ENCODE measurements around the gene SIK1.
"Not testable (repeated sequence)": the region's sequence is repeated elsewhere in the genome, so short reads cannot be mapped to it uniquely, and the experiment has no call there.

Gene SIK1

DNA sequence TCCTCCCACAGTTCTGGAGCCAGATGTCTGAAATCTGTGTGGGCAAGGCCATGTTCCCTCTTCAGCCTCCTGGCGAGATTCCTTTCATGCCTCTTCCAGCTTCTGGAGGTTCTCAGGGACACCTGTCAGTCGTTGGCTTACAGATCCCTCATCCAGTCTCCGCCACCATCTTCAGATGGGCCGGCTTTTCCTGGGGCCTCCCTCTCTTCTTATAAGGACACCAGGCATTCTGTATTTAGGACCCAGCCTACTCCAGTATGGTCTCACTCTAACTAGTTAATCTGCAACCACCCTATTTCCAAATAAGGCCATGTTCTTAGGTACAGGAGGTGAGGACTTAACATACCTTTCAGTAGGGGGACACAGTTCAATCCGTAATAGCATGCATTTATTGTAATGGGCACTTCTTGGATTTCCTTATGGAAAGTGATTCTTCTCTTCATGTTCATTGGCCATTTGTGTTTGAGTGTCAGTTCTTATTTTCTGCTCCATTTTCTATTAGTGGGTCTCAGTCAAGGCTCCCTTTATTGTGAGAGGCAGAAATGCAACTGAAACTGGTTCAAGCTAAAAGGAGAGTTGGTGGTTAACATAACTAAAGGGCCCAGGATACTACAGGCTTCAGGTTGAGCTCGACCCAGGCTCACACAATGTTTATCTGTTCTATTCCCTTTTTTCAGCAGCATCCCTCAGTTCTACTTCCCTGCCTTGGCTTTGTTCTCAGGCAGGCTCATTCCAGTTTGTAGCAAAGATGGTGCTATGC, 12.6 kb upstream of the SIK1 start:
- DNase-seq = not testable (repeated sequence)

DNA sequence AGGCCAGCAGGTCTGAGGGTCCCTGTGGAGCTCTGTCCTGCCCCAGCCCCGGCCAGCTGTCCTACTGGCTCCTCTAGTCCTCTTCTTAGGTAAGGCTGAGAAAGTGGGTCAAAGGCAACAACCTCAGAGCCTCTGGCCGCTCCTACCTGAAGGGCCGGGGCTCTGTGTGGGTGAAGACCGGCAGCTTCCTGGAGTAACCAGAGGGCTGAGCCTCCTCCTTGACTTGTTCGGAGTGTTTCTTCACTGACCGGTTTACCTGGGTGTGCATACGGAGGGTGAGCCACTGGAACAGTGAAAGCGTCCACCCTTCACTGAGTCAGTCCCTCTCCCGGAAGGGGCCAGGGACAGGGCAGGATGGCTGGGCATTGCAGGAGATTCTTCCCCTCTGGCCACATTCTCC, 9.3 kb upstream of the SIK1 start:
- DNase-seq = not testable (repeated sequence)

DNA sequence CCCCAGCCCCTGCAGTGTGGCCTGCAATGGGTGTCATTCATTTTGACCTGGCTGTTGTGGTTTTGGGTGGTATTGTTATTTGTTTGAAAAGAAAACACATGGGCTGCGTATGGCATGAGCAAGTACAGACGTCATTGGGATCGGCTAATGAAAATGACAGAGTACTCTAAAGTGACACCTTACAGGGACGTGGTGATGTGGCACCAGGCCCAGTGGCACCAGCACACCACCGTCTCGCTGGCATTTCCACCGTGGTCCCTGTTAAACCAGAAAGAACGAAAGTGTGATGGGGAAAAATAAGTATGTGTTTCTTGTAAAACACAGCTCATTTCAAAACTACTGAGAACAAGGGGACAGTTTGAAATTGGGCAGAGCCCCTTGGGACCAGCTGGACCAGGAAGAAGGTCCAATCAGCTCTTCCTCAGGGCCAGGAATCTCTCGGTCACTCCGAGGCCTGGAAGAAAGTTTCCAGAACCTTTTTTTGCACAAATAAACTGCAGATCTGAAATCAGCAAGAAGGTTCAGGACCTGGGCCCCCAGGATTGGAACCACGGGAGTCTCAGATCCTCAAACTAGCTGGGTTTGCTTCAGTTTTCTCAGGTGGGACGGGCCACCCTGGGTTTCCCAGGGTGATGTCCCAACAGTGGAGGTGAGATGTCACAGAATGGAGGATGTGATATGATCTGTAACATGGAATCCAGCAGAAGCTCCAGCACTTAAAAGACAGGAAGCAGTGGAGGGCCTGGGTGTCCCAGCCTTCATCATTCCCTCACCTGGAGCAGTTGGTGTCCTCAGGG, 6.6 kb upstream of the SIK1 start:
- DNase-seq = not testable (repeated sequence)

DNA sequence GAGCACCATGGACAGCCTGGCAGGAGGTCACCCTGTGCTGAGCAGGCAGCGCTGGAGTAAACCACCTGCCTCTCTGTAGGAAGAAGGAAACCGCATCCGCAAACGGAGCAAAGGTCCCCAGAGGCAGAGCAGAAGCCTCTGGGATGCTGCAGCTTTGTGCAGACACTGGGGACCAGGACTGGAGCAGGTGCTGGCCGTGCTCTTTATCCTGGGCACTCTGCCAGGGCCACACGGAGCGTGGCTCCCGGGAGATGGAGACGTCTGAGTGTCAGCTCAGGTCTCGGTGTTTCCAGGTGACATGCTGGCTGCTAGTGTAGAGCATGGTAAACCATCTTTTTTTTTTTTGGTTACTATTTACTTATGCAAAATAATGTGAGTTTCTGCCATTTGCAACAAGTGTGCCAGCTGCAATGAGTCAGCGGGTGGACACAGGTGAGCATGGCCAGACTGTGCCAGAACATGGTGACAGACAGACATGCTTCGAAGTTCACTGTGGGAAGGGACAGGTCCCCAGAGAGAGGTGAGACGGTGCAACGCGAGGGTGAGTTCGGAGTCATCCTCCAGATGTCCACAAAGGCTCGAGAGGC, 4.0 kb upstream of the SIK1 start:
- not testable (repeated sequence) for DNase-seq

DNA sequence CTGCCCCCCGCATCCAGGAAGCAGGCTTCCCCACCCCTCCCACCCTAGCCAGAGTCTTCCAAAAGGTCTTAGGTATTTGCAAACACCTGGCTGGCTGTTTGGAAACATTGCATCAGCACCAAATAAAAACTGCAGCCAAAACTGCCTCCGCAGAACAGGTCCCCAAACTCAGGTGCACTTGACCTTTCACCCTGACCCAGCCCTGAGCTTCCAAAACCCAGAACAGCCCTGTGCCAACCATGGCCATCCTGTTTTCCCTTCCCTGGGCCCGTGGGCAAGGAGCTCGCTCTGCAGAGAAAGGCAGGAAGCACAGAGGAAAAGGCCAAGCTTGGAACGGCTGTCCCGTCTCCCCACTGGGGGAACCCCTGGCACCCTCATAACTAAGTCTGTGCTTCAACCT, 2.0 kb upstream of the SIK1 start:
- DNase-seq = not testable (repeated sequence)

DNA sequence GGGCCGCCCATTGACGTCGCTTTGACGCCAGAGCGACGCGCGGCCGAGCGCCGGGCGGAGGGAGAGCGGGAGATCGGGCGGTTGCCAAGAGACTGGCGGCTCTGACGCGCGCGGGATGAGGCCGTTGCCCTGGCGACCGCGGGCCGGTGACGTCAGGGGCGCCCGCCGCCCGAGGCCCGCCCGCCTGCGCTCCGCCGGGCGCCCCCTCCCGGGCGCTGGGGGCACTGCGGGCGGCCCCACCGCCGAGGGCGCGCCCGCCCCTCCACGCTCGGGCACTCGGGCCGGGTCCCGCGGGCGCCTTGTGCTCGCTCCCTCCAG, 270 bp upstream of the SIK1 start:
- not testable (repeated sequence) for DNase-seq

DNA sequence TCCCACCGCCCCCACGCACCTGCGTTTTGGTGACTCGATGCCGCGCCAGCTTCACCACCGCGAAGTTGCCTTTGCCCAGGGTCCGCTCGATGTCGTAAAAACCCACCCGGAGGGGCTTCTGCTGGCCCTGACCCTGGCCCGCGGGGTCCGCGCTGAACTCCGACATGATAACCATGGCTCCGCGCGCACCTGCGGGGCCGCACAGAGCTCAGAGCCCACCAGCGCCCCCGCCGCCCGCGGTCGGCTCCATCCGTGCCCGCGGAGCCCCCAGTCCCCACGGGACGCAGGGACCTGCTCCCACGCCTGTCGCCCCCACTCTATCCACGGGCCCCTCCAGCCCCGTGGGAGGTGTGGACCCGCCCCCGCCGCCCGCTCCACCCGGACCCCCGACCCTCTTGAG, 927 bp downstream of the SIK1 start:
- DNase-seq = not testable (repeated sequence)

DNA sequence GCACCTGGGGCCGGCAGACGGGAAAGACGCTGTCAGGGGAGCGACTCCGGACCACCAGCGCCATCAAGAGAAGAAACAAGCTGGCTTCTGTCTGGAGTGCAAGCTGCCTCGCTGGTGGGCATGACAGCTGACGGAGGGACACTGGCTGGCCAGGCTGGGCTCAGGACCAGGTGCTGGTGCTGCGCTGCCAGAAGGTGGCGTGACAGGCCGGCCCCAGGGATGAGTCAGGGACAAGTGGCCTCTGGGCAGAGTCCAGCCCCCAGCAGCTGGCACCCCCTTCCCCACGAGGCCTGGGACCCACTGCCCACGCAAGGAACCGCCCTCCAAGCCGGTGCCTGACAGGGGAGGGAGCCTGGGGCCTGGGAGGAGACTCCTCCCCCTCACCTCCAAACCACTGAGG, 7.5 kb downstream of the SIK1 start:
- not testable (repeated sequence) for DNase-seq

DNA sequence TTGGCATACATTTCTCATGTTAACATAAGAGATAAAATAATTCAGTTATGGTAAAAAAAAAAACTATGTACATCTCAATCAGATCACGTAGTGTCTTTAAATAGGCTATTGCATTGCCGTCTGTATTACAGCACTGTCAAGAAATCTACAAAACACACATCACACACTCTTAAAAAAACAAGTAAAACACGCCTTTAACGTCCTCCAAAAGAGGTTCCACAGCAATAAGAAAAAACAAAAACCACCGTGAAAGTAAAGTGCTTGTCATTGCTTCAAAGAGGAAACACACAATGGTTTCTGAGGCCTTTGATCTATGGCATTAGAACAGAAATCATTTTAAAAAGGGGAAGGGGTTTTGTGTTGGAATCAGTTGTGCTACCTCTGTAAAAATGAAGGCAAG, 12.4 kb downstream of the SIK1 start:
- not testable (repeated sequence) for DNase-seq

DNA sequence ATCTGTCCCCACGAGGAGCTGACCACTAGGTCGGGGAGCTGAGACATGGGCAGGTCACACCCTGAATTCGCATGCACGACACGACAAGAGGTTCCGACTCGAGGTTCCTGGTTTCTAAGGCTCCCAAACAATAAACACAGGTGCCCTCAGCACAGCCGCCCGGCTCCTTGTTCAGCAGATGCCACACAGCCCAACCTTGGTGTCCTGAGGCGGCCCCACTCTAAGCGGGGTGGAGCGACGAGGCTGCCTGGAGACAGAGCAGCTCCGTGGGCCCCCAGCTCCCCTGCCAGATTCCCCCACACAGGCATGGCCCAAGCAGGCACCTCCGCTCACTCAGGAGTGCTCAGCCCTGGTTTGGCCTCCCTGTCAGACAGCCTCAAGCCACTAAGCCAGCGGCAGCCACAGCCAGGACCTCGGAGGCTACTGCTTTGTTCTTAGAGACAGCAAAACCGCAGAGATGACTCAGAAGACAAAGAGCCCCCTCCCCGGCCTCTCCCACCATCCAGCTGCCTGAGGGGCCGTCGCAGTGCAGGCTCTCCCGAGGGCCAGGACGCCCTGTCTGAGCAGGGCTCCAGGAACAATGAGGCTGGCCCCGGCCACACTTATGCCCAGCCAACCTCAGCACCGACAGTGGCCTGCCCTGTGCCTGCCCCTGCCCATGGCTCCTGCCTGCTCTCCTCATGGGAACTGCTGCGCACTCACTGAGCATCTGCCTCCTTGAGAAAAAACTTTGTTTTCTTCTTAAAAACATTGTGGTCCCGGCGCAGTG, 14.7 kb downstream of the SIK1 start:
- DNase-seq = not testable (repeated sequence)

DNA sequence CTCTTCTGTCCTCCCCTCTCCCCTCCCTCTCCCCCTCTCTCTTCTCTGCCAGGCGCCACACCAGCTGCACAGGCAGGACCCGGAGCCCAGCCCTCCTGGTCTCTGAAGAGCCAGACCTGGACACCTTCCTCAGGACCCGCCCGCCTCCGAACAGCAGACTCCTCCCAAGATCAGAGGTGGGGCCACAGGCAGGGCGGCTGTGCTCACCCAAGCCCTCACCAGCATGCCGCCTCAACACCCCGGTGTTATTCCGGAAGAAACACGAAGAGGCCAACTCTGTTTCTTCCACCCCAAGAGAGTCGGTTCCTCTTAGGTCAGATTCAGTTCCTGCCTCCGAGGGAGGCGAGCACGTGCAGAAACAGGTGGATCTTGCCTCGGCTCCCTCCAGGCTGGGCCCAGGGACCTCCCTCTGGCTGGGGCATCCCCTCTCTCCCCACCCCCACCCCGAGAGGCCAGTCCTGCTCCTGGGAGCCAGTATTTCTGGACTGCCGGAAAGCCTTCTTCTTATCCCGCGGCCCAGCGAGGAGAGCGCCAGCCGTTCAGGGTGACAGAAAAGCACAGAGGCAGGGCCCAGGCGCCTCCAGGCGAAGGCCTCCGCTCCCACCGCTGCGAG, 16.4 kb downstream of the SIK1 start:
- not testable (repeated sequence) for DNase-seq

DNA sequence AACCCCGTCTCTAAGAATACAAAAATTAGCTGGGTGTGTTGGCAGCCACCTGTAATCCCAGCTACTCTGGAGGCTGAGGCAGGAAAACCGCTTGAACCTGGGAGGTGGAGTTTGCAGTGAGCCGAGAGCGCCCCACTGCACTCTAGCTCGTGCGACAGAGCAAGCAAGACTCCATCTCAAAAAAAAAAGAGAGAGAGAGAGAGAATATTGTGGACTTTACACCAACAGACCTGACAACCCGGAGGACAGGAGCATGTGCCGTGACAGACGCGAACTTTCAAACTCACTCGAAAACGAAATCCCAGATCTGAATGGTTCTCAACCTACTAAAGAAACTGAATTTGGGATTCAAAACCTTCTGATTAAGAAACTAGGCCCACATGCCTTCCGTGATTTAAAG, 19.8 kb downstream of the SIK1 start:
- not testable (repeated sequence) for DNase-seq

DNA sequence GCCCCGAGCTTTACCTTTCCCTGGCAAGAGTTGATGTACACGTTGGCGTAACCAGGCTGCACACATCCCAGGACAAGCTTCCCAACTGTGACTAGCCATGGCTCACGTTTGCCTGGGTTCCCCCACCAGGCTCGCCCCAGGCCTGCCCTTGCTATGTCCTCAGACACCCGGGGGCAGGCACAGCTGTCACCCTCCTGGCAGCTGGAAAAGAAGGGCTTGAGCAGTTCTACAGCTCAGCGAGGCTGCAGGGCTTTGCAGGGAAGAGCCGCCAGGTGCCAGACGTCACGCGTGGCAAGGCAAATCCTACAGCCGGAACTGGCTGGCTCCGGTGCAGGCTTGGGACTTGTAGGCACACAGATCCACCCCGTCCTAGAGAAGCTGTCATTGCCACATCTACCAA, 22.5 kb downstream of the SIK1 start:
- not testable (repeated sequence) for DNase-seq

DNA sequence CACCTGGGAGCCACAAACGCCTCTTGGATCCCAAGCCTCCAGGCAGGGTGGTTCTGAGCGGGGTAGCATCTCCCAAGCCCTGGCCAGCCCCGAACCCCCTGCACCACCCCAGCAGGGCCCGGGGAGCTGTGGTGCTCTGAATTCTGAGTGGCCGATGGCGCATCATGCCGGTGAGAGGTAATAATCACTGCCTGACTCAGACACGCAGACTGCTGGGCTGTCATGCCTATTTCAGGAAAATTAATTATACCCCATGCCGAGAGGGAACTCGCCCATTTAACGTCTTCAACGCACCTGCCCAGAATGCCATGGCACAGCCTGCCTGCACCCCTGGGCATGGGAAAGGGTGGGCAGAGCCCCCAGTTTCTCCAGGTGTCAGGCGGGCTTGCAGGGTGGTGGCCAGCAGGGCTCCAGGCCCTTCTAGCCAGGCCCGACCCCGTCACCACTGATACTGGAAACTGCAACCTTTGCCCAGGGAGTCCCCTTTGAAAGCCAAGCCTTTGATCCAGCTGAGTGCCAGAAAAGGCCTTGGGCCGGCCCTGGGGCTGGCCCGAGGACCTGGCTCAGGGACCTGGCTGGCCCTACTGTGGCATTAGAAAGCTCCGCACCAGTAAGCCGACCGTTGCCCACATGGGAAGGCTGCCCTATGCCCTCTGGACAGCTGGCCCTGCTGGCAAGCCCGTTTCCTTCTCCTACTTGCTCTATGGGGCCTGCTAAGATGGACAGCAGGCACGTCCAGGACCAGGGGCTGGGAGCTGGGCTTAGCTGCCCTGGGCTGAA, 23.1 kb downstream of the SIK1 start:
- not testable (repeated sequence) for DNase-seq

DNA sequence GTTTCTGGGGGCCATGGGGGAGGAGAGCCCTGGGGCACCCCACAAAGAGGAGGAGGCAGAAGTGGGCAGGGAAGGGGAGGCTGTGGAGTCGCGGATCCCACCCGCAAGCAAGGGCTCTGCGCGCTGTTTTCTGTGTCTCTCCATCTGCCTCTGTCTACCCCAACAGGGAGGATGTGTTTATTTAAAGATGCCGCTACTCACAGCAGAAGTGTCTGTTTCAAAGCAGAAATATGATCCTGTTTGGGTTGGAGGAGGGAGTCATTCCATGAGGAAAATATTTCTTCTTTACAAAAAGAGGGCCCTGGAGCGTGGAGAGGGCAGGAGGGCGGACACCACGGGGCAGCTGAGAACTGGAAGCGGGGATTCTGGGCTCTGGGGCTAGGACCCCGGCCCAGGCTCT, 25.8 kb downstream of the SIK1 start:
- DNase-seq = not testable (repeated sequence)

DNA sequence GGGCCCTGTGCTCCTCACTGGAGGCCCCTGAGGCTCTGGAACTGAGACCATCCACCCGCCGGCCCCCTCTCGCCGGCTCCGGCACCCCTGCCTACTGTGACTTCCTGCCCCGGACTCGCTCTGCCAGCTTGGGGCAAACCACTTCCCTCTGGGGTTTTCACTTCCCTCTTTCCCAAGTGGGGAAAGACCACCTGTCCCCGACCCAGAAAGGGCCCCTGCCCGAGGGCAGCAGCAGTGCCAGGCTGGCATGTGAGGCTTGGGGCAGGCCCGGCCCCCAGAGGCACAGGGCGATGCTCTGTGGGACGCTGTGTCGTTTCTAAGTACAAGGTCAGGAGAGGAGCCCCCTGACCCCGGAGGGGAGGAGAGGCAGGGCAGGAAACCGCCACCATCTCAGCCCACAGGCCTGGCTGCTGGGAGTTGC, 27.3 kb downstream of the SIK1 start:
- DNase-seq = not testable (repeated sequence)

DNA sequence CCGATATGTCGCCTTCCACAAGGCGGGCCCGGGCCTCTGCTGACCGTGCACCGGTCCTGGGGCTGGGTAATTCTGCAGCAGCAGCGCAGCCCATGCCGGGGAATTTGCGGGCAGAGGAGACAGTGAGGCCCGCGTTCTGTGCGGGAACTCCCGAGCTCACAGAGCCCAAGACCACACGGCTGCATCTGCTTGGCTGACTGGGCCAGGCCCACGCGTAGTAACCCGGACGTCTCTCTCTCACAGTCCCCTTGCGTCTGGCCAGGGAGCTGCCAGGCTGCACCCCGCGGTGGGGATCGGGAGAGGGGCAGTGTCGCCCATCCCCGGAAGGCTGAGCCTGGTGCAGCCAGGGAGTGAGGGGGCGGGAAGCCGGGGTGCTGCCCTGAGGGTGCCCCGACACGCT, 27.8 kb downstream of the SIK1 start:
- DNase-seq = not testable (repeated sequence)

DNA sequence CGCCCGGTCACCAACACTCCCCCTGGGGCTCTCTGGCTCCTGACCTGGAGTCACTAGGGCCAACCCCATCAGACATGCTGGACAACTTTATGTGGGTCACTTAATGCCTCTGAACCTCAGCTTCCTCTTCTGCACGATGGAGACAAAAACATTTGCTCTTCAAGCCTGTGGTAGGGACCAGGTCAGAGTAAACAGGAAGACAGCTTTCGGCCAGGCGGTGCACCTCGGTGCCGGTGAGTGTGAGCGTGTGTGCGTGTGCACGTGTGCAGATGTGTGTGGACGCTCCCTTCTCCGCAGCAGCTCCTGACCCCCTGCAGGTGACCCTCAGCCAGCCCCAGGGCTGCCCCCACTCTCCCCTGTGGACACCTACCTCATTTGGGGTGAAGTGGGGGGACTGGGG, 28.4 kb downstream of the SIK1 start:
- not testable (repeated sequence) for DNase-seq

DNA sequence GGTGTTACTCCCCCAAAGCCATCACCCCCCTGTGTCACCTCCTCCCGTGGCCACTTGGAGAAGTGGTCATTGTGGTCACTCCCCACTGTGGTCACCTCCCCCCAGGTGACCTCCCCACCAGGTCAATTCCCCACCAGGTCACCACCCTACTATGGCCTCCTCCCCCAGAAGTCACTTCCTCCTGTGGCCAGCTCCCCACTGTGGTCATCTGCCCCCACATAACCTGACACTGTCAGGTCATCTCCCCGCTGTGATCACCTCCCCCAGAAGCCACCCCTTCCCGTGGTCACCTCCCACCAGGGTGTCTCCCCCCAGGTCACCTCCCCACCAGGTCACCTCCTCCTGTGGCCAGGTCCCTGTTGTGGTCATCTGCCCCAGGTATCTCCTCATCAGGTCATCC, 28.9 kb downstream of the SIK1 start:
- DNase-seq = not testable (repeated sequence)

DNA sequence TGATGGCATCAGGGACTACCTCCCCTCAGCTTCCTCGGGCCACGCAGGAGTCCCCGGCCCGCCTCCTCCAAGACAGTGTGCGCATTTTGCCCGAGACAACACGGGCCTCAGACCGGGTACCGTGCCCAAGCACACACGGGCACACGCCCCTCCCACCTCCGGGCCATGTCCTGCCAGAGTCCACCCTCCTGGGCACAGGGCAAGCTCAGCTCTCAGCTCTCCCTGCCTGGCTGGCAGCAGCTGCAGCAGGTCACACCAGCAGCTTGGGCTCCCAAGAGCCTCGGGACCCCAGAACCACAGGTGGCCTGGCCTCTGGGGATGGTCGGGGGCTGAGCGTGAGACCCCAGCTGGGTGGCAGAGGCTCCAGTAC, 29.5 kb downstream of the SIK1 start:
- DNase-seq = not testable (repeated sequence)

DNA sequence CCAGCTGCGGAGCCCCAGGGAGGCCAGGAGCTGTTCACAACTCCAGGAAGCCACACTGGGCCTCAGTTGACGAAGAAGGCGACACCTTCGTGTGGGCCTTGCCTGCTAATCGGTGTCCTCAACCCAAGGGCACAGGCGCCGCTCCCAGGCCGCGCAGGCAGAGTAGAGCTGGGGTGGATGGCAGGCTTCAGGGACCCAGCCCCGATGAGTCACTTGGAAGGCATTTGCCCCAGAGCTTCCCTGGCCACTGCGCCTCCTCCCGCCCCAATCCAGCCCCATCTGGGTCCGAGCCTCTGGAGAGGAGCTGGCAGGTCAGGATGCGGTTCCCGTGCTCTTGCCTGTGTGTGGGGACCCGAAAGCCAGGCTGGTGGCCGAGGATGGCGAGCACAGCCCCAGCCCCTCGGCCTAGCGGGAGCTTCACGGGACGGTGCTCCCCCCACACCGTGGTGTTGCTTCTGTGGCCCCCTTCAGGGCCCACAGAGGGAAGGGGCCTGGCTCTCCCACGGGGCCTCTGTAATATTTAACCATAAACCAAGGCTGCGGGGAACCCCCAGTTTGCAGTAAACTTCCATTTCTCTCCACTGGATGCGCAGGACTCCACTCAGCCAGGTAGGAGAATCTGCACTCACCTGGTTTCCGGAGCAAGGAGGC, 30.0 kb downstream of the SIK1 start:
- not testable (repeated sequence) for DNase-seq

All from 8988T (cell line).